ENCODE data around the gene PITPNM3. TPM values are rescaled to one million over a fixed set of nuclear protein-coding genes. Genes with fewer than 3 reads are reported as not detected.

PITPNM3 gene
- total and polyA plus RNA-seq, 2 of the 8 experiments (the other 6 are each of a cell fraction or from before 2014, with no cell fraction given) = 1.7 to 3.1 TPM

DNA sequence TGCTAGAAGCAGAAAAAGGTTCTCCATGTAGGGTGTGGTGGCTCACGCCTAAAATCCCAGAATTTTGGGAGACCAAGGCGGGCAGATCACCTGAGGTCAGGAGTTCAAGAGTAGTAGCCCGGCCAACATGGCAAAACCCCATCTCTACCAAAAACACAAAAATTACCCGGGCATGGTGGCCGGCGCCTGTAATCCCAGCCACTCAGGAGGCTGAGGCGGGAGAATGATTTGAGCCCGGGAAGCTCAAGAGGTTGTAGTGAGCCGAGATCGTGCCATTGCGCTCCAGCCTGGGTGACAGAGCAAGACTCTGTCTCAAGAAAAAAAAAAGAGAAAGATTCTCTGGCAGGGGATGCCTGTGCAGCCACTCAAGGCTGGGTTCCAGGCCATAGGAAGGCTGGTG is 54.2 kb downstream of the PITPNM3 start (continued):
- no peak for TF ChIP-seq NANOG (IDR thresholded peaks at IDR 0.05; ENCODE audit: insufficient read depth, low read depth, low read length, poor library complexity, severe bottlenecking)
- TF ChIP-seq CHD1 (IDR thresholded peaks at IDR 0.05; ENCODE audit: low read depth, low read length) = no peak
- no peak for TF ChIP-seq SIRT6 (IDR thresholded peaks at IDR 0.05; ENCODE audit: low read length)
- TF ChIP-seq TAF1 (IDR thresholded peaks at IDR 0.05; ENCODE audit: low read depth, low read length) = no peak
- no peak for TF ChIP-seq CBX5 (IDR thresholded peaks at IDR 0.05; ENCODE audit: low read depth, low read length)
